NCI-H526 treated with DMSO at 0.1 percent for 48 hours (cell line): Measurements from ENCODE around the gene RBMXL3.

Experiments used
- DNase-seq: peaks from one replicate; lab custom pipeline; 2025; lab: John Stamatoyannopoulos, UW

Gene RBMXL3

DNA sequence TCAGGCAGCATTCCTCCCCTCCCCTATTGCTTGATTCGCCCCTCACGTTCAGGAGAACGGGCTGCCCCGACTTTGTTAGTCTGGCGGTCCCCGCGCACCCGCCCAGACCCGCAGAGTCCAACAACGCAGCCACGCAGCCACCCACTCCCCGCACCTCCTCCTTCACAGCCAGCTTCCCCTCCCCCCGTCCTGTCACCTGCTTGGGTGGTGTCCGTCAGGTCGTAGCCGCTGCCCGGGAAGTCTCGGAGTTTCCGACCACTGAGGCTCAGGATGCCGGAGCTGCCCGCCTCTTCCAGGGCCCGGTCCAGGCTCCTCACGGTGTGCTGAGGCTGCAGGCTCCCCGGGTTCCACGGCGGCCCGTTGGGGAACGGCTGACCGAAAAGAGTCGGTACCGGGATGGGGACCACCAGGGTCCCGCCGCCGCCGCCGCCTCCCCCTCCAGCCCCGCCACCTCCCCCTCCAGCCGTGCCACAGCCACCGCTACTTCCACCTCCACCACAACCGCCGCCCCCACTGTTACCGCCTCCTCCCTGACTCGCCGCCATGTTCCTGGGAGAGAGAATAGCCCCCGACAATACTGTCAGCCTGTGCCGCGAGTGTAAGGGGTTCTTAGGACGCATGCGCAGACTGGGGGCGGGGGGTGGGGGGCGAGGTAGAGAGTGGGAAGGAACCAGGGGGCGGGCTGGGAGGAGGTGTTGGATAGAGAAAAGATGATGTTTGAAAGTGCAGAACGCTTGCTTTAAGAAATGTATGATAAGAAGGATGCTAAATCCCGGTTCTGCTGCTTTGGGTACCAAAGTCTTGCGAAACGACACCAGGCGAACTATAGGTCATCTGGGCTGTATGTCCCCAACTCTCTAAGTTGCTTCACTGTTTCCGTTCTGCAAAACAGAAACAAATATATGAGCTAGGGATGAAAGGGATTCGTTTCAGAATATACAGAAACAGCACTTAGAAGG is 44.6 kb downstream of the RBMXL3 start, which contains the start of gene LRCH2:
Gene LRCH2, minus strand, starts transcription at position 600 of the 959 bp plus-strand sequence. Its CDS starts 55 bp downstream, at position 545.
- DNase-seq, result peak; percentile 44

DNA sequence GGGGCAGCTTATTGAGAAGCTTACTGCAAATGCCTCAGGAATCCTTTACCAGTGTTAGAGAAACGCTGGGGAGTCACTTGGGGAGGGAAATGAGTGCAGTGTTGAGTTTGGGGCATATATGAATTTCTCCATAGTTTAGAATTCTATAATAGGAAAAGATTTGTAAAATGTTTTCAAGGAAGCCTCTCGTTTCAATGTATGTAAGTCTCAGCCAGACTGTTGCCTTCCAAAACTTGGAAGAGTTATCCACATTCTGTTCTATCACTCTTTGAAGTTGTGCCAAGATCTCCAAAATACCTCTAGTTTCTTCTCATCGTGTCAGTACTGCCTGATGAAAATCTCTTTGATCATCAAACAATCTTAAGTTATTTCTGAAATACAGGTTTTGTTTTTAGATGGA is 45.3 kb downstream of the RBMXL3 start:
- DNase-seq, result no peak

DNA sequence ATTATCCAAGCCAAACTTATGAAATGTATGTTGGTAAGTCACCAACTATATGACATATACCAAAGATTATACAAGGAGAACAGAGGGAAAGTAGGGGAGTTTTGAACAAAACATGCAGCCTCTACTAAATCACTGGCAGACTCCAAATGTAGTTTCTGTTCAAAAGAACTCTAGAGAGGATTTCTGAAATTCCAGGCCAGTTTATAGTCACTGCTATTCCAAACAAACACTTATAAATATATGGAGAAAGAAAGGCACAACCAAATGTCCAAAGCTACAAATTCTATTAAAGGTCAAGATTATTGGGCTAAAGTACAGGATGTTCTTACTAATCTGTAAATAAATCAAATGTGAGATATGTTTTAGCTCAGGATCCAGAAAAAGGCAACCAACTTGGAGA is 47.4 kb downstream of the RBMXL3 start:
- no peak for DNase-seq

DNA sequence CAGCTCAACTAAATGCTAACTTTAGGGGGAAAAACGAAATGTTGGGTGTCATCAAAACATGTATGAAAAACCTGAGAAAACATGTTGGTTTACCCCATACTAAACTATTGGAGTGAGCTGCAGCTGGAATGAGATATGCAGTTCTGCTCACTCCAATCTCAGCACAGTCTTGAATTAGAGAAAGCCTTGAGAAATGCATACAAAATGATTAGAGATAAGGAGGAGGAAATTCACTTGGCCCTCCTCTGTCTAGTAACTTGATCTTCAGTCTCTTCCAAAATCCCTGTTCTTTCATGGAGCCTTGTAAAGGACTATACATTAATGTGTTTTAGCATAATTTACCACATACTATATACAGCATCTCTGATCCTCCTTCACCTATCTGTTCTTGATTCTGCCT is 47.8 kb downstream of the RBMXL3 start:
- no peak for DNase-seq
